HepG2 (cell line): ENCODE measurements around the gene ZNF500. TPM values are rescaled to one million over a fixed set of nuclear protein-coding genes. Genes with fewer than 3 reads are reported as not detected.

Experiments used
- CHCHD3 ChIP-seq: sonication (generic); formaldehyde crosslinking; IDR thresholded peaks from 2 replicates; pipeline ENCODE4 v1.8.0; 2022; ENCODE audit warnings: mild to moderate bottlenecking, missing genetic modification reagents, moderate library complexity
- CREB1 ChIP-seq, 2 experiments: fragments of 450-650 bp in 1 of 2; IDR thresholded peaks; 2 replicates each; pipeline ENCODE4 v1.6.1; 2016 to 2017; ENCODE audit warnings: control low read depth in 1 of 2, mild to moderate bottlenecking in 1 of 2, missing compliant biosample characterization in 1 of 2, missing genetic modification characterization in 1 of 2
- DR1 ChIP-seq: sonication (generic); formaldehyde crosslinking; IDR thresholded peaks from 2 replicates; pipeline ENCODE4 v1.8.0; 2021; ENCODE audit warnings: mild to moderate bottlenecking, missing genetic modification reagents, inconsistent platforms
- EED ChIP-seq: sonication (generic); formaldehyde crosslinking; IDR thresholded peaks from 2 replicates; pipeline ENCODE4 v1.5.0; 2020; ENCODE audit warnings: mild to moderate bottlenecking, missing genetic modification reagents
- GMEB2 ChIP-seq: IDR thresholded peaks from 2 replicates; pipeline ENCODE4 v1.6.1; 2016; ENCODE audit warnings: missing biosample characterization, missing genetic modification reagents, low read depth
- HIVEP1 ChIP-seq: sonication (generic); formaldehyde crosslinking; IDR thresholded peaks from 2 replicates; pipeline ENCODE4 v1.4.0; 2020; ENCODE audit warnings: mild to moderate bottlenecking, missing genetic modification reagents
- MYNN ChIP-seq: sonication (generic); formaldehyde crosslinking; IDR thresholded peaks from 2 replicates; pipeline ENCODE4 v1.4.0; 2020; ENCODE audit warnings: mild to moderate bottlenecking, low read depth, missing genetic modification reagents
- NFE2L2 ChIP-seq: fragments of 150-350 bp; IDR thresholded peaks from 2 replicates; pipeline ENCODE4 v1.6.1; 2014; ENCODE audit warnings: low read length
- PRDM4 ChIP-seq: sonication (generic); formaldehyde crosslinking; IDR thresholded peaks from 2 replicates; pipeline ENCODE4 v1.9.0; 2021; ENCODE audit warnings: missing genetic modification reagents, borderline replicate concordance
- STAT5B ChIP-seq: sonication (generic); formaldehyde crosslinking; IDR thresholded peaks from 2 replicates; pipeline ENCODE4 v1.4.0; 2020; ENCODE audit warnings: missing genetic modification reagents
- SUZ12 ChIP-seq: fragments of 150-350 bp; IDR thresholded peaks from 2 replicates; pipeline ENCODE4 v1.6.1; 2014; ENCODE audit warnings: low read depth, low read length
- USF2 ChIP-seq, 2 experiments: sonication (generic) in 1 of 2; formaldehyde crosslinking in 1 of 2; IDR thresholded peaks; 2 replicates each; pipeline versions ENCODE4 v1.5.1 to v1.6.1; 2011 to 2020; ENCODE audit warnings: borderline replicate concordance in 1 of 2, low read depth in 1 of 2, low read length in 1 of 2, mild to moderate bottlenecking in 1 of 2, missing genetic modification reagents in 1 of 2, moderate library complexity in 1 of 2
- ZBTB26 ChIP-seq: IDR thresholded peaks from 2 replicates; pipeline ENCODE4 v1.6.1; 2016; ENCODE audit warnings: missing compliant biosample characterization, missing genetic modification reagents, borderline replicate concordance
- ZFP36L2 ChIP-seq: sonication (generic); formaldehyde crosslinking; IDR thresholded peaks from 2 replicates; pipeline ENCODE4 v1.4.0; 2020; ENCODE audit warnings: missing genetic modification reagents
- ZNF10 ChIP-seq: sonication (generic); formaldehyde crosslinking; IDR thresholded peaks from 2 replicates; pipeline ENCODE4 v1.4.0; 2020; ENCODE audit warnings: mild to moderate bottlenecking, low read depth, missing genetic modification reagents, borderline replicate concordance
- ZNF326 ChIP-seq: sonication (generic); formaldehyde crosslinking; IDR thresholded peaks from 2 replicates; pipeline ENCODE4 v1.4.0; 2020; ENCODE audit warnings: missing genetic modification reagents, borderline replicate concordance
- ZNF331 ChIP-seq: sonication (generic); formaldehyde crosslinking; IDR thresholded peaks from 2 replicates; pipeline ENCODE4 v1.4.0; 2020; ENCODE audit warnings: missing genetic modification reagents
- ZNF557 ChIP-seq: sonication (generic); formaldehyde crosslinking; IDR thresholded peaks from 2 replicates; pipeline ENCODE4 v1.4.0; 2020; ENCODE audit warnings: missing genetic modification reagents
- ZNF737 ChIP-seq: sonication (generic); formaldehyde crosslinking; IDR thresholded peaks from 2 replicates; pipeline ENCODE4 v1.5.0; 2020; ENCODE audit warnings: missing genetic modification reagents, mild to moderate bottlenecking, borderline replicate concordance
- polyA plus RNA-seq, 8 experiments: library from polyadenylated mRNA; depleted of rRNA in 3 of 8; stranded (reverse) in 7 of 8; unstranded in 1 of 8; fragments of >200 nt; fragmentation: Illumina TruSeq in 4 of 8; extraction: Trizol in 4 of 8; gene quantifications; 2 replicates each; pipeline versions ENCODE4 v1.2.1 to v1.2.3, GENCODE V29; 2011 to 2016; ENCODE audit warnings: low read depth in 4 of 8, missing spikeins in 1 of 8, mixed read lengths in 1 of 8; ENCODE audit not compliant: insufficient read depth in 1 of 8
- total RNA-seq, 5 experiments: library from RNA; depleted of rRNA; stranded (reverse); fragments of >200 nt; fragmentation: Illumina TruSeq; extraction: Trizol; gene quantifications; 2 replicates each; pipeline ENCODE4 v1.2.3, GENCODE V29; 2016; ENCODE audit warnings: low read depth in 1 of 5
- TF ChIP-seq, protein P1 (sequence below): sonication (generic); formaldehyde crosslinking; IDR thresholded peaks from 2 replicates; pipeline ENCODE4 v1.5.1; 2020; ENCODE audit warnings: missing genetic modification reagents, mild to moderate bottlenecking, borderline replicate concordance

ZNF500 gene
- total and polyA plus RNA-seq, 2 of the 13 experiments (the other 11 are each of a cell fraction or from before 2014, with no cell fraction given) = 6.1 to 12.2 TPM

- TF ChIP-seq USF2 (IDR thresholded peaks at IDR 0.05; ENCODE audit: low read depth, low read length) (no peak), USF2 (CRISPR knock-in tag; IDR thresholded peaks at IDR 0.05; ENCODE audit: borderline replicate concordance) (no peak), CREB1 (IDR thresholded peaks at IDR 0.05) (peak; percentile 71), CREB1 (CRISPR knock-in tag; IDR thresholded peaks at IDR 0.05) (peak; percentile 69), EED (CRISPR knock-in tag) (no peak), ZNF326 (CRISPR knock-in tag) (no peak), MYNN (CRISPR knock-in tag) (no peak), ZNF331 (CRISPR knock-in tag) (peak; percentile 26; the same call in 1 of the 2 replicates), DR1 (CRISPR knock-in tag) (peak; percentile 83), PRDM4 (CRISPR knock-in tag) (no peak), ZFP36L2 (no peak), GMEB2 (CRISPR knock-in tag) (no peak), ZNF737 (CRISPR knock-in tag) (no peak), STAT5B (no peak), CHCHD3 (CRISPR knock-in tag) (no peak), HIVEP1 (CRISPR knock-in tag) (peak; percentile 66), ZNF10 (CRISPR knock-in tag) (no peak), SUZ12 (peak; percentile 42; the same call in 1 of the 2 replicates), ZBTB26 (CRISPR knock-in tag) (no peak), ZNF557 (peak; percentile 85; the same call in 1 of the 2 replicates), NFE2L2 (no peak)
- TF ChIP-seq, protein P1, sequence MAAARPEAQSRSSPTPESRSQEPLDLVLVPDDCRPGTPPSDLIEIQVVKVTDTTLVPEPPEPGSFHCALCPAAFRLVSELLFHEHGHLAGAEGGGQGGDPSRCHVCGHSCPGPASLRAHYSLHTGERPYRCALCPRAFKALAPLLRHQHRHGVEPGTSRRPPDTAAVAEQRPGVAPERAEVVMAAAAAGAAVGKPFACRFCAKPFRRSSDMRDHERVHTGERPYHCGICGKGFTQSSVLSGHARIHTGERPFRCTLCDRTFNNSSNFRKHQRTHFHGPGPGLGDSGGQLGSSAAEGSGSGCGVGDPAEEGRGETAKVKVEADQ (CRISPR knock-in tag) = peak; percentile 85; the same call in 1 of the 2 replicates
These were observed 32.8 kb downstream of the ZNF500 start, which contains the start of the genes ANKS3 and DNAAF8 (continued) for GRCh38 chr16:4734063-4734729.
